ENCODE data around the gene ROR1. TPM values are rescaled to one million over a fixed set of nuclear protein-coding genes. Genes with fewer than 3 reads are reported as not detected.
"Not testable (repeated sequence)": the region's sequence is repeated elsewhere in the genome, so short reads cannot be mapped to it uniquely, and the experiment has no call there.

ROR1 gene
- polyA plus RNA-seq, 1 donor from 2014 or later = 0.09 TPM

DNA sequence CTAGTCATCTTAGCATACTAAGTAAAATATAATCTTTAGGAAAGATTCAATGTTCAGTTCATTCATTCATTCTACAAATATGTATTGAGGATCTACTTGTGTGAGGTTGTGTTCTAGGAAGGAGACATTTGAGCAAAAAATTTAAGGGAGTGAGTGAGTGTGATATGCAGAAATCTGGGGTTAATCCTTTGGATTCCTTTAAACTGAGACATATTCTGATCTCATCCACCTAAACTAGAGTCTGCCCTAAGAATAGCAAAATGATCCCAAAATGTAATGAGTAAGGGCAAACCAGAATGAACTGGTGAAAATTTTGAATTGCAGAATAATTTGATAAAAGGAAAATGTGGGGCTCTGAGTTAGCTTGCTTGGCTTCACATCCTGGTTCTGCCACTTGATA is 438.2 kb downstream of the ROR1 start:
- Mint-ChIP-seq H3K27me3 (peaks cover 2% of the 10 kb centered on the region), H3K36me3 (peaks cover 2% of the 10 kb centered on the region), H3K9me3 (peaks cover 0 to 2% (median 0%) of the 10 kb centered on the region in 3 donors)

DNA sequence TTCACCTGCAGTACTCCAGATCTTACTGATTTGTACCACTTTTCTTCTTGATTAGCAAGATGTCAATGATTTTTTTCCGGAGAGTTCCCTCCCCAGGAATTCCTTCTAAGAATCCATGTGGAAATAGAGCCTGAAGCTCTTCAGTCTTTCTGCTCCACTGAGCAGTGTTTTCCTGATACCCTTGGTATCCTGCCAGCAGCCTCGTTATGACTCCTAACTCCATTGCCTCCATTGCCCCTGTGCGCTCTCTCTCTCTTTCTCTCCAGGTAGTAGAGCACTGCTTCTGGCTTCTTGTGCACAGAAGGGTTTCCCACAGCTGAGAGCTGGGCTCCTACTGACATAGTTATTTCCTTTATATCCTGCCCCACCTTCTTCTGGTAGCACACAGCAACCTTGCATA is 441.8 kb downstream of the ROR1 start:
- H3K4me3 Mint-ChIP-seq = no peak overlapping the region
- H3K9me3 Mint-ChIP-seq = peaks cover 0 to 2% (median 0%) of the 10 kb centered on the region in 3 donors
- H3K27ac Mint-ChIP-seq = no peak overlapping the region
- H3K4me1 Mint-ChIP-seq = no peaks in the 10 kb centered on the region
- peaks cover 11% of the 10 kb centered on the region for H3K27me3 Mint-ChIP-seq
- H3K36me3 Mint-ChIP-seq = peaks cover 2% of the 10 kb centered on the region

More for the DNA sequence above, 438.2 kb downstream of the ROR1 start:
- Mint-ChIP-seq H3K4me1 (no peaks in the 10 kb centered on the region), H3K27ac (no peak overlapping the region), H3K4me3 (no peak overlapping the region)

DNA sequence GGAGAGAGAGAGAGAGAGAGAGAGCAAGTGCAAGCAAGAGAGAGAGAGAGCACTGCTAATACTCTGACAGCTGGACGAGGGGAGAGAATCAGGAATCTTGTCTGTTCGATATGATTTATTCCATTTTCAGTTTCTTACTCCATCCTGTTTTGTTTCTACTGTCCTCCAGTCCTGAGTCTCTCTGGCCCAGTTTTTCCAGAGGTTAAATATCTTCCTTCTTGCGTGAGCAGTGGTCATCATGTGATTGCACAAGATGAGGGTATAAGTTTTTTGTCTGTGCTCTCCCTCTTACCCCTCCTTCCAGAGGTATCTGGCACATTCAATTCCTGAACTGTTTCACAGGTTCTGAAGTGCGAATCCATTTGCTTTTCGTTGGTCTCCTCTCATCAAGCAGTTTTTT is 446.4 kb downstream of the ROR1 start:
- no peaks in the 10 kb centered on the region for H3K36me3 Mint-ChIP-seq
- H3K4me1 Mint-ChIP-seq = no peaks in the 10 kb centered on the region
- H3K27ac Mint-ChIP-seq = no peak overlapping the region
- peaks cover 0 to 2% (median 0%) of the 10 kb centered on the region in 3 donors for H3K9me3 Mint-ChIP-seq
- H3K27me3 Mint-ChIP-seq = peaks cover 9% of the 10 kb centered on the region
- H3K4me3 Mint-ChIP-seq = no peak overlapping the region

DNA sequence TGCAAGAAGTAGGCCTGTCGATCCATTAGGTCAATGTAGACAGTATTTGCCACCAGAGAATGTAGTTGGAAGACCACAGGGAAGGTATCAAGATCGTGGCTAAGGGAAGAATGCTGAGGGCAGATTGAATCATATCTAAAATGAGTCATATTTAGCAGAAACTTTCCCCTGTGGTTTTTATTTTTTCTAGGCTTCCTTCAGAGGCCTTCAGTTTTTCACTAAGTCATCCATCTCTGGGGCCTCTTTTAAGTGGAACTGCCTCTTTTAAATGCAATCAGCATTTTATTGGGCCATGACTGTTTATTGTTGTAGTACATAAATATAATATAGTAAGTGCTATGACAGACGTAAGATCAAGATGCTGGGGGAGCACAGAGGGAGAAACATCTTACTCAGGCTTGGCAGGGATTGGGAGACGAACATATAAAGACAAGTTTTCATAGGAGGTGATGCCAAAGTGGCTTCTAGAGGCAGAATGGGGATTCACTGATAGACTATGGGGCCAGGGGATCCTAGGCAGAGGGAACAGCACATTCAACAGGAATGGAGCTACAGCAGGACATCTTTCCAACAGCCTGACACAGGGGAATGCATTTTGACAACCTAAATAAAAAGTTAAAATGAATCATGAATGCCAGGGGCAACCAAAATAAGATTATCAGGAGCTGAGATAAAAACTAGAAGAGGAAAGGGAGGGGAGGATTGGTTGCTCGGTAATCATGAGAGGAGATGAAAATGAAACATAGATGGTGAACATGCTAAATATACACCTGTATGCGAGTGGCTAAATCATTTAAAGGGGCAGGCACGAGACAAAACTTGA is 449.7 kb downstream of the ROR1 start:
- Mint-ChIP-seq H3K9me3 (no peaks in the 10 kb centered on the region), H3K27me3 (peaks cover 12% of the 10 kb centered on the region), H3K27ac (no peak overlapping the region), H3K36me3 (no peaks in the 10 kb centered on the region), H3K4me1 (no peaks in the 10 kb centered on the region), H3K4me3 (no peak overlapping the region)

DNA sequence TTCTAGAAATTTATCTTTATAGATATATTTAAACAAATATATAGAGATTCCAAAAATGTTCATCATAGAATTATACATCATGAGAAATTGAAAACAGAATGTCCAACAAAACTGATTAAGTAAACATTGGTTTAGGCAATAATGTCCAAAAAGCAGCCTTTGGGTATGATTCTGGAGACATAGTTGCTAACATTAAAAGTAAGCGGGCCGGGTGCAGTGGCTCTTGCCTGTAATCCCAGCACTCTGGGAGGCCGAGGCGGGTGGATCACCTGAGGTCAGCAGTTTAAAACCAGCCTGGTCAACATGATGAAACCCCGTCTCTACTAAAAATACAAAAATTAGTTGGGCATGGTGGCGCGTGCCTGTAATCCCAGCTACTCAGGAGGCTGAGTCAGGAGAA is 450.4 kb downstream of the ROR1 start:
- H3K4me3 Mint-ChIP-seq, H3K27ac Mint-ChIP-seq, H3K9me3 Mint-ChIP-seq: not testable (repeated sequence)

DNA sequence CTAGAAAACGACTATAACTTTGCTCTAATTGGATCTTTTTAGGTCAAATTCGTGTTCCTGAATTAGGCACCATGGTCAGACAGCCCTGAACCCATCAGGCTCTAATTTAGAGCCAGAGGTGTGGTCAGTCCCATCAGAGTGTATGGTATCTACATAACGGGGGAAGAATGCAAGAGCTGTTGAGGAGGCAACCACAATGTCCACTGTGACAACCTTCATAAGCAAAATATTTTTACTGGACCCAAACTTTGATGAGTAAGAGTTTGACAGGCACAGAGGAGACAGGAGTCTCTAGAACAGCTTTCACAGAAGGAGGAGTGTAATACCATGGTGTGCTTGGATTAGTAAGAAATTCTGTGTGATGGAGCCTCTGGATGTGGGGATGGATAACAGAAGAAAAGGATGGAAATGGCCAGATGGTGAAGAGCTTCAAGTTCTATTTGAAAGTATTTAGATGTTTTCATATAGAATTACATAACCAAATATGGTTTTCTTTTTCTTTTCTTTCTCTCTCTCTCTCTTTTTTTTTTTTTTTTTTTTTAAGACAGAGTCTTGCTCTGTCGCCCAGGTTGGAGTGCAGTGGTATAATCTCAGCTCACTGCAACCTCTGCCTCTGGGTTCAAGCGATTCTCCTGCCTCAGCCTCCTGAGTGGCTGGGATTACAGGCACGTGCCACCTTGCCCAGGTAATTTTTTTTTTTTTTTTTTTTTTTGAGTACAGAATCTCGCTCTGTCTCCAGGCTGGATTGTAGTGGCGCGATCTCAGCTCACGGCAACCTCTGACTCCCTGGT is 454.5 kb downstream of the ROR1 start:
- no peak overlapping the region for H3K4me3 Mint-ChIP-seq
- no peaks in the 10 kb centered on the region for H3K9me3 Mint-ChIP-seq
- no peaks in the 10 kb centered on the region for H3K36me3 Mint-ChIP-seq
- peaks cover 5% of the 10 kb centered on the region for H3K27me3 Mint-ChIP-seq
- H3K4me1 Mint-ChIP-seq = no peaks in the 10 kb centered on the region
- H3K27ac Mint-ChIP-seq = no peak overlapping the region

More for the DNA sequence above, 450.4 kb downstream of the ROR1 start:
- not testable (repeated sequence) for H3K4me1 Mint-ChIP-seq, H3K36me3 Mint-ChIP-seq, H3K27me3 Mint-ChIP-seq

DNA sequence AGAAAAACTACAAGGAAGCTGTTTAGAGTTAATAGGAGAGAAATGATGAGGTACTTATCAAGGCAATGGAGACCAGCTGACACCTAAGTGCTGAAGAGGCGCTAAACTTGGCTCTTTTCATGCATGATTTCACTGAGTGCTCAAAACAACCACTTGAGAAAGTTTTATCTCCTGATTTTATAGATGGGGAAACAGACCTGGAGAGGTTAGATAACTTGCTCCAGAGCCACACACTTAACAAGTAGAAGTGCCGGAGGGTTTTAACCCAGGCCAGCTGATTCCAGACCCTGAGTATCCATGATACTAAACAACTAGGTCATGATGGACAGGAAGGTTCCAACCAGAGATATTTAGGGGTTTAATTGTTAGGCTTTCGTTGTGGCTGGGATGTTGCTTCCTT is 455.5 kb downstream of the ROR1 start:
- H3K36me3 Mint-ChIP-seq = no peaks in the 10 kb centered on the region
- no peaks in the 10 kb centered on the region for H3K4me1 Mint-ChIP-seq
- no peaks in the 10 kb centered on the region for H3K9me3 Mint-ChIP-seq
- H3K4me3 Mint-ChIP-seq = no peak overlapping the region
- H3K27me3 Mint-ChIP-seq = peaks cover 8% of the 10 kb centered on the region
- no peak overlapping the region for H3K27ac Mint-ChIP-seq

Other genes starting within 250 kb of the ROR1 start
- 24.7 TPM for gene PGM1, start 180.6 kb upstream of the ROR1 start, polyA plus RNA-seq